Heart right ventricle (tissue), 16 donors: Measurements from ENCODE around the gene PCNX3. TPM values are rescaled to one million over a fixed set of nuclear protein-coding genes. Genes with fewer than 3 reads are reported as not detected.

Experiments
- ATAC-seq, 8 donors: fragments of 200-7000 bp; cut with Tn5 transposase; one replicate each; pipeline ENCODE4 v1.9.1; 2020; ENCODE audit warnings: mild to moderate bottlenecking in 8 of 8, moderate library complexity in 8 of 8, moderate number of reproducible peaks in 1 of 8
- DNase-seq, 2 donors: peaks; one replicate each; pipeline ENCODE4 v3.0.0-alpha.2; 2020
- H3K27ac ChIP-seq, 10 donors: fragments of 200-600 bp; sonication (generic) in 2 of 10; one replicate each; pipeline versions ENCODE4 v1.5.0 to v1.8.0; 2020 to 2022; ENCODE audit warnings: mild to moderate bottlenecking in 3 of 10
- H3K27me3 ChIP-seq, 7 donors: fragments of 200-600 bp; one replicate each; pipeline ENCODE4 v1.8.0; 2021 to 2022; ENCODE audit warnings: mild to moderate bottlenecking in 2 of 7
- H3K36me3 ChIP-seq, 9 donors: fragments of 200-600 bp; sonication (generic) in 1 of 9; one replicate each; pipeline versions ENCODE4 v1.5.0 to v1.8.0; 2020 to 2022; ENCODE audit warnings: mild to moderate bottlenecking in 2 of 9
- H3K4me1 ChIP-seq, 9 donors: fragments of 200-600 bp; sonication (generic) in 1 of 9; one replicate each; pipeline versions ENCODE4 v1.5.0 to v1.8.0; 2020 to 2022; ENCODE audit warnings: mild to moderate bottlenecking in 4 of 9
- H3K4me3 ChIP-seq, 10 donors: fragments of 200-600 bp; sonication (generic) in 2 of 10; one replicate each; pipeline versions ENCODE4 v1.5.0 to v1.8.0; 2020 to 2022; ENCODE audit warnings: mild to moderate bottlenecking in 7 of 10, moderate library complexity in 2 of 10
- H3K9me3 ChIP-seq, 11 donors: fragments of 200-600 bp in 10 of 11; sonication (generic) in 2 of 11; one replicate each; pipeline versions ENCODE4 v1.5.0 to v1.8.0; 2013 to 2022; ENCODE audit warnings: mild to moderate bottlenecking in 2 of 11, control low read depth in 1 of 11, moderate library complexity in 1 of 11
- CTCF ChIP-seq, 9 donors: fragments of 200-600 bp; sonication (generic) in 2 of 9; IDR thresholded peaks; one replicate each; pipeline versions ENCODE4 v1.5.0 to v1.8.0; 2021 to 2022; ENCODE audit warnings: antibody characterized with exemption in 9 of 9, mild to moderate bottlenecking in 5 of 9, moderate library complexity in 1 of 9
- WGBS, 2 donors: extraction: QIAGEN DNeasy Blood & Tissue Kit; methylation state at CpG; one replicate each; pipeline ENCODE4 v1.1.7; 2013; ENCODE audit warnings: inconsistent platforms in 1 of 2; 5-methylcytosine and 5-hydroxymethylcytosine counted together
- intact Hi-C, 10 donors: fragments of 100-400 bp; cut with DNase I; formaldehyde crosslinking; loops; one replicate each; pipeline versions ENCODE4 v1.11.1 to v1.14.2; 2022
- polyA plus RNA-seq, 2 donors: library from polyadenylated mRNA; stranded (reverse); fragments of 200-250 nt; gene quantifications; one replicate each; pipeline ENCODE4 v1.2.3, GENCODE V29; 2013
- total RNA-seq, 10 donors: library from RNA; stranded (reverse); fragmentation: NEBNext Ultra II Directional in 3 of 10; extraction: Animal tissue kit (Norgen Biotek cat#: 25700) in 3 of 10; gene quantifications; one replicate each; pipeline versions ENCODE4 v1.2.1 to v1.2.4, GENCODE V29; 2021 to 2023
- donor health status: Arrhythmogenic right ventricular cardiomyopathy.
- donor health status: ischemic (EF 13 %, LVEDD 7.1; RV severe dilation, severe dysfunction).
- donor health status: healthy with polysubstance abuse.
- donor health status: DM: no; HTN: yes; CAD: no.
- donor health status: DM: no; HTN: no; CAD: no.
- donor health status: ischemic (EF 25% LVEDD 6.9; RV normal size, moderate dysfunction).
- donor health status: ischemic (EF 25% LVEDD 5.7; RV mildly dilated, moderate dysfunction).
- donor health status: healthy.
- donor health status: DM: yes; HTN: yes; CAD: no.
- donor health status: Ischemic cardiomyopathy.
- donor health status: ischemic (EF 35%, LVEDD 5.7; RV mildly dilated, moderate dysfunction).
- donor health status: nonischemic (EF 11% LVEDD 7.7; RV severe dilation, severe dysfunction).
- donor health status: DM: yes; HTN: yes; CAD: no.
- donor health status: PGD.
- donor health status: ischemic (EF 29% LVEDD 5.4; RV normal size, mild dysfunction).
- donor health status: nonischemic (EF 23%, LVEDD 6.1; RV moderate dilation, normal function).

PCNX3 gene
- total and polyA plus RNA-seq, 12 donors = 9.4 to 16.9 (median 11.7) TPM

DNA sequence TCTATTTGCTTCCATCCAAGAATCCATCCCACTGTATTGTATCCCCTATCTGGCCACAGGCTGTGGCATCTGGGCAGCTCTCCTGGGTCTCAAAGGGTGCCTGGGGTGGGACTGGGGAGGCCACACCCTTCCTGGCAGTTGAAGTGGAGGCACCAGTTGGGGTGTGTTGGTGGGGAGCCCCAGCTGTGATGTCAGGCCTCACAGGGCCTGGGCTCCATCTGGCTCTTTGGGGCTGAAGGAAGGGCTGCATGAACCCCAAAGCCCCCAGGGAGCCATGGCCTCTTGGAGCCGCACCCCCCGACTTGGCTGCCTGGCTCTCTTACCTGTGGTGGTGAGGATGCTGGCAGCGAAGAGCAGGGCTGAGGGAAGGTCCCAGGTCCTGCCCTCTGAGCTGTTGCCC lies 20.4 kb upstream of the PCNX3 start:
- peak in 1 of 8 donors; percentile 1 for ATAC-seq
- Histone ChIP-seq H3K27me3 (no peaks in the 10 kb centered on the region), H3K4me1 (peaks cover 7 to 43% (median 19%) of the 10 kb centered on the region in 9 donors), H3K27ac (peak overlapping the region in 1 of 10 donors; percentile 15), H3K4me3 (no peak overlapping the region), H3K36me3 (peaks cover 0 to 75% (median 32%) of the 10 kb centered on the region in 9 donors), H3K9me3 (no peaks in the 10 kb centered on the region)
- WGBS, 2 donors = 69 to 88% methylated on average over 3 of the region's 3 CpGs
- no peak for DNase-seq
- TF ChIP-seq CTCF (IDR thresholded peaks at IDR 0.05) = no peak
- intact Hi-C loops = no loop called here

GRCh38 chr11:65595543-65596281 lies 19.9 kb upstream of the PCNX3 start, which contains the start of gene KCNK7:
Gene KCNK7 (minus strand): TSS chr11:65595800. CDS start chr11:65595772, 28 bp downstream.
- DNase-seq (no peak), ATAC-seq (peak in 1 of 8 donors; percentile 6)
- H3K36me3 ChIP-seq = peaks cover 0 to 75% (median 27%) of the 10 kb centered on the region in 9 donors
- no peaks in the 10 kb centered on the region for H3K27me3 ChIP-seq
- H3K9me3 ChIP-seq = no peaks in the 10 kb centered on the region
- peaks cover 5 to 38% (median 15%) of the 10 kb centered on the region in 9 donors for H3K4me1 ChIP-seq
- peak within 1 kb of the TSS in 2 of 10 donors; percentile 15 for H3K27ac ChIP-seq
- 69 to 70% methylated on average over 12 of the region's 12 CpGs for WGBS, 2 donors
- intact Hi-C loops = no loop called here
- TF ChIP-seq CTCF (IDR thresholded peaks at IDR 0.05) = no peak
- H3K4me3 ChIP-seq = no peak within 1 kb of the TSS

DNA sequence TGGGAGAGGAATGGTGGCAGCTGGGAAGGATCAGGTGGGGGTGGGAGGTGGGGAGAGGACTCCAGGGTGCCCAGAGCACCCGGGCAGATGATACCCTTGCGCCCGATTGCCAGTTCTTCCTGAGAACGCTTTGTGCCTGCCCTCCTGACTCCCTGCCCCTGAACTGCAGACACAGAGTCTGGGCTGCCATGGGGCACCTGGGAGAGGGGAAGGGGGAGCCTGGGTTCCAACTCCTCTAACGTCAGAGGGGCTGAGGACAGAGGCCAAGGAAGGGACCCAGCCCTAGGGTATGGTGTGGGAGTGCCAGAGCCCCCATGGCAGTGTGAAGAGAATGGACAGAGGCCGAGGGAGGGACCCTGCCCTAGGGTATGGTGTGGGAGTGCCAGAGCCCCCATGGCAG lies 19.1 kb upstream of the PCNX3 start:
- H3K4me3 ChIP-seq = no peak overlapping the region
- peaks cover 0 to 75% (median 27%) of the 10 kb centered on the region in 9 donors for H3K36me3 ChIP-seq
- no peaks in the 10 kb centered on the region for H3K27me3 ChIP-seq
- intact Hi-C loops = no loop called here
- no peaks in the 10 kb centered on the region for H3K9me3 ChIP-seq
- no peak for ATAC-seq
- 76 to 79% methylated on average over 6 of the region's 6 CpGs for WGBS, 2 donors
- no peak for TF ChIP-seq CTCF (IDR thresholded peaks at IDR 0.05)
- H3K4me1 ChIP-seq = peaks cover 5 to 35% (median 15%) of the 10 kb centered on the region in 9 donors
- DNase-seq = no peak
- no peak overlapping the region for H3K27ac ChIP-seq

DNA sequence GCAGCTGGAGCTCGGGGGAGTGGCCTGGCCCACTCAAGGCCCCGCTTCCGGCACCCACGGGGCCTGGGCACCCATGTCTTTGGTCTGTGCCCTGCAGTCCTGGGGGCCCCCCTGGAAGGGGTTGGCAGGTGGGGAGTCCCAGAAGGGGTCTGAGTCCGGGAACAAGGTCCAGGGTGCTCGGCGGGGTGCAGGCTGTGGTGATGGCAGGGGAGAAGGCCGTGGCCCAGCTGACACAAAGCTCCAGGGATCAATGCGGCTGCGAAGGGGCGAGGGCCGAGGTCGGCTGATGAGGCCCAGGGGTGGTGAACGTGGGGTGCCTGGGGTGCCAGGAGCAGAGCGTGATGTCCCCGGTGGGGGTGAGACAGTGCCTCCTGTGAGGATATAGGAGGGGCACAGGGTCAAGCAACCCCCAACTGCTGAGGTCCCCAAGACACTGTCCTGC lies 17.3 kb upstream of the PCNX3 start:
- no peak overlapping the region for H3K27ac ChIP-seq
- TF ChIP-seq CTCF (IDR thresholded peaks at IDR 0.05) = no peak
- no peak overlapping the region for H3K4me3 ChIP-seq
- intact Hi-C loops = no loop called here
- H3K27me3 ChIP-seq = no peaks in the 10 kb centered on the region
- H3K36me3 ChIP-seq = peaks cover 0 to 75% (median 27%) of the 10 kb centered on the region in 9 donors
- ATAC-seq = no peak
- peaks cover 4 to 33% (median 14%) of the 10 kb centered on the region in 9 donors for H3K4me1 ChIP-seq
- 89 to 93% methylated on average over 16 of the region's 16 CpGs for WGBS, 2 donors
- no peaks in the 10 kb centered on the region for H3K9me3 ChIP-seq
- no peak for DNase-seq
